Measurements from ENCODE around the gene CDCA5. TPM values are rescaled to one million over a fixed set of nuclear protein-coding genes. Genes with fewer than 3 reads are reported as not detected.

Gene CDCA5
- polyA plus RNA-seq, 1 of the 3 experiments (the other 2 are of a cell fraction), result 16.3 TPM

DNA sequence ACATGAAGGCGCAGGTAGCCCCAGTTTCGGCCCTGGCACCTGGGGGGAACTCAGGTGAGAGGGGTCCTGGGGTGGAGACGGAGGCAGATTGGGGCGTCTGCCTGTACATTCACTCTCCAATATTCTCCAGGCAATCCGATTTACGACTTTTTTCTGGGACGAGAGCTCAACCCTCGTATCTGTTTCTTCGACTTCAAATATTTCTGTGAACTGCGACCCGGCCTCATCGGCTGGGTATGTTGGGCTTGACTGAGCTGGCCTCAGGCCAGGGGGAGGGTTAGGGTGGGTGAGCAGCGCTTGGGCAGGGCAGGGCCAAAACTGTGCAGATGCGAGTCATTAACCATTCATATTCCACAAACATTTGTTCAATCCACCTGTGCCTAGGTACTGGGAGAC is 29.5 kb upstream of the CDCA5 start:
- ChIA-PET POLR2A (interaction anchor here (1.4 to 4.1 kb wide), 5 partner anchors 9 to 99 kb away, joined by 5 to 27 read pairs (median 14); partner anchors contain the start of genes ARL2, FAU, MRPL49 and SYVN1), CTCF (interaction anchor here (0.6 to 6.1 kb wide), 24 partner anchors 8 to 800 kb away, joined by 3 to 150 read pairs (median 3); partner anchors contain the start of genes ARL2, CAPN1, FAU and MRPL49)
- H3K4me2 ChIP-seq, result peak overlapping the region; percentile 93
- no peak overlapping the region for H3K9ac ChIP-seq
- H4K20me1 ChIP-seq (ENCODE audit: insufficient read depth), result peaks cover 6% of the 10 kb centered on the region; the same call in 1 of the 2 replicates
- peak; percentile 63 for DNase-seq
- no peak overlapping the region for H2AFZ ChIP-seq (ENCODE audit: low read depth)
- peaks cover 20% of the 10 kb centered on the region for H3K79me2 ChIP-seq (ENCODE audit: insufficient read depth)
- TF ChIP-seq NFIC (IDR thresholded peaks at IDR 0.05; ENCODE audit: borderline replicate concordance) (peak; percentile 33; the same call in 1 of the 2 replicates), FOXM1 (IDR thresholded peaks at IDR 0.05; ENCODE audit: low read depth) (no peak)
- TF ChIP-seq, protein P1, sequence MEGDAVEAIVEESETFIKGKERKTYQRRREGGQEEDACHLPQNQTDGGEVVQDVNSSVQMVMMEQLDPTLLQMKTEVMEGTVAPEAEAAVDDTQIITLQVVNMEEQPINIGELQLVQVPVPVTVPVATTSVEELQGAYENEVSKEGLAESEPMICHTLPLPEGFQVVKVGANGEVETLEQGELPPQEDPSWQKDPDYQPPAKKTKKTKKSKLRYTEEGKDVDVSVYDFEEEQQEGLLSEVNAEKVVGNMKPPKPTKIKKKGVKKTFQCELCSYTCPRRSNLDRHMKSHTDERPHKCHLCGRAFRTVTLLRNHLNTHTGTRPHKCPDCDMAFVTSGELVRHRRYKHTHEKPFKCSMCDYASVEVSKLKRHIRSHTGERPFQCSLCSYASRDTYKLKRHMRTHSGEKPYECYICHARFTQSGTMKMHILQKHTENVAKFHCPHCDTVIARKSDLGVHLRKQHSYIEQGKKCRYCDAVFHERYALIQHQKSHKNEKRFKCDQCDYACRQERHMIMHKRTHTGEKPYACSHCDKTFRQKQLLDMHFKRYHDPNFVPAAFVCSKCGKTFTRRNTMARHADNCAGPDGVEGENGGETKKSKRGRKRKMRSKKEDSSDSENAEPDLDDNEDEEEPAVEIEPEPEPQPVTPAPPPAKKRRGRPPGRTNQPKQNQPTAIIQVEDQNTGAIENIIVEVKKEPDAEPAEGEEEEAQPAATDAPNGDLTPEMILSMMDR (IDR thresholded peaks at IDR 0.05), result 0 out of 2 replicates have a peak, but pooled peaks have one; percentile 16
- peaks cover 19% of the 10 kb centered on the region for H3F3A ChIP-seq (replicated peaks; ENCODE audit: insufficient read depth)
- peaks cover 14 to 54% of the 10 kb centered on the region in 2 experiments; a peak in 3 of 4 replicates for H3K4me1 ChIP-seq (ENCODE audit: control insufficient read depth in 1 of 2, insufficient read depth in 2 of 2, low read depth in 1 of 2, low read length in 1 of 2)
- H3K9me3 ChIP-seq, result no peaks in the 10 kb centered on the region
- WGBS (ENCODE audit: low lambda C conversion rate), result 38% methylated on average over 14 of the region's 14 CpGs
- H3K27ac ChIP-seq (ENCODE audit: low read depth in 2 of 2, low read length in 1 of 2), result peak overlapping the region in 1 of 2 experiments; percentile 89; a peak in 2 of 4 replicates
- peaks cover 12 to 24% of the 10 kb centered on the region in 2 experiments for H3K36me3 ChIP-seq (replicated peaks in 1 of 2; ENCODE audit: control insufficient read depth in 1 of 2, insufficient read depth in 2 of 2, low read length in 1 of 2)
- H3K9me2 ChIP-seq, result no peaks in the 10 kb centered on the region
- H3K4me3 ChIP-seq (ENCODE audit: low read depth in 2 of 2, low read length in 1 of 2), result peak overlapping the region; percentile 64 to 83
- H3K27me3 ChIP-seq (ENCODE audit: insufficient read depth), result no peaks in the 10 kb centered on the region

- H2AFZ ChIP-seq (ENCODE audit: low read depth), result no peak overlapping the region
- POLR2A ChIA-PET, result interaction anchor here (0.7 to 4.1 kb wide), 9 partner anchors 9 to 189 kb away, joined by 3 to 27 read pairs (median 5); partner anchors contain the start of genes ARL2, FAU and MRPL49
- peak; percentile 85 for DNase-seq
- H3K27me3 ChIP-seq (ENCODE audit: insufficient read depth), result no peaks in the 10 kb centered on the region
- peaks cover 6% of the 10 kb centered on the region; the same call in 1 of the 2 replicates for H4K20me1 ChIP-seq (ENCODE audit: insufficient read depth)
- CTCF ChIA-PET, result interaction anchor here (0.6 to 6.1 kb wide), 41 partner anchors 8 to 800 kb away, joined by 3 to 150 read pairs (median 3); partner anchors contain the start of genes ARL2, CAPN1, FAU and MRPL49
- no peaks in the 10 kb centered on the region for H3K9me2 ChIP-seq
- peak overlapping the region in 1 of 2 experiments; percentile 89; a peak in 2 of 4 replicates for H3K27ac ChIP-seq (ENCODE audit: low read depth in 2 of 2, low read length in 1 of 2)
- peak overlapping the region; percentile 93 for H3K4me2 ChIP-seq
- H3K4me3 ChIP-seq (ENCODE audit: low read depth in 2 of 2, low read length in 1 of 2), result peak overlapping the region; percentile 64 to 83
- H3K36me3 ChIP-seq (replicated peaks in 1 of 2; ENCODE audit: control insufficient read depth in 1 of 2, insufficient read depth in 2 of 2, low read length in 1 of 2), result peaks cover 7 to 28% of the 10 kb centered on the region in 2 experiments
- H3K9ac ChIP-seq, result no peak overlapping the region; the same call in 1 of the 2 replicates
- peaks cover 14 to 52% of the 10 kb centered on the region in 2 experiments; a peak in 3 of 4 replicates for H3K4me1 ChIP-seq (ENCODE audit: control insufficient read depth in 1 of 2, insufficient read depth in 2 of 2, low read depth in 1 of 2, low read length in 1 of 2)
- peaks cover 13% of the 10 kb centered on the region for H3F3A ChIP-seq (replicated peaks; ENCODE audit: insufficient read depth)
- H3K9me3 ChIP-seq, result no peaks in the 10 kb centered on the region
- H3K79me2 ChIP-seq (ENCODE audit: insufficient read depth), result peaks cover 20% of the 10 kb centered on the region
- WGBS (ENCODE audit: low lambda C conversion rate), result 5% methylated on average over 27 of the region's 57 CpGs
- TF ChIP-seq MEF2A (IDR thresholded peaks at IDR 0.05; ENCODE audit: borderline replicate concordance, low read depth) (no peak), MAX (IDR thresholded peaks at IDR 0.05; ENCODE audit: low read depth) (peak; percentile 36), RXRA (IDR thresholded peaks at IDR 0.05; ENCODE audit: borderline replicate concordance, low read depth) (no peak), EZH2phosphoT487 (IDR thresholded peaks at IDR 0.05; ENCODE audit: borderline replicate concordance, low read depth) (no peak), EP300 (IDR thresholded peaks at IDR 0.05; ENCODE audit: borderline replicate concordance in 1 of 2, low read depth in 1 of 2, low read length in 1 of 2) (no peak), GABPA (IDR thresholded peaks at IDR 0.05; ENCODE audit: low read depth) (no peak), JUND (IDR thresholded peaks at IDR 0.05) (no peak), TCF12 (IDR thresholded peaks at IDR 0.05) (no peak), IRF3 (IDR thresholded peaks at IDR 0.05; ENCODE audit: low read depth, low read length) (no peak), MXI1 (IDR thresholded peaks at IDR 0.05; ENCODE audit: low read depth, low read length) (0 out of 2 replicates have a peak, but pooled peaks have one; percentile 37), NFIC (IDR thresholded peaks at IDR 0.05; ENCODE audit: borderline replicate concordance) (no peak), NRF1 (IDR thresholded peaks at IDR 0.05; ENCODE audit: low read depth, low read length) (no peak), RCOR1 (IDR thresholded peaks at IDR 0.05; ENCODE audit: low read length) (no peak), SIN3A (IDR thresholded peaks at IDR 0.05; ENCODE audit: borderline replicate concordance, low read depth, low read length) (peak; percentile 68; the same call in 1 of the 2 replicates), FOXJ3 (CRISPR knock-in tag; IDR thresholded peaks at IDR 0.05) (no peak)
- TF ChIP-seq, protein P1 (IDR thresholded peaks at IDR 0.05), result peak; percentile 80
- TF ChIP-seq, protein P2, sequence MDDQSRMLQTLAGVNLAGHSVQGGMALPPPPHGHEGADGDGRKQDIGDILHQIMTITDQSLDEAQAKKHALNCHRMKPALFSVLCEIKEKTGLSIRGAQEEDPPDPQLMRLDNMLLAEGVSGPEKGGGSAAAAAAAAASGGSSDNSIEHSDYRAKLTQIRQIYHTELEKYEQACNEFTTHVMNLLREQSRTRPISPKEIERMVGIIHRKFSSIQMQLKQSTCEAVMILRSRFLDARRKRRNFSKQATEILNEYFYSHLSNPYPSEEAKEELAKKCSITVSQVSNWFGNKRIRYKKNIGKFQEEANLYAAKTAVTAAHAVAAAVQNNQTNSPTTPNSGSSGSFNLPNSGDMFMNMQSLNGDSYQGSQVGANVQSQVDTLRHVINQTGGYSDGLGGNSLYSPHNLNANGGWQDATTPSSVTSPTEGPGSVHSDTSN (IDR thresholded peaks at IDR 0.05), result peak; percentile 60
Measured at GRCh38 chr11:65112546-65113360, 28.9 kb upstream of the CDCA5 start.

Measured in SK-N-SH (cell line).